Mesothelial cell of epicardium (in vitro differentiated cells): Measurements from ENCODE around the gene IDUA. TPM values are rescaled to one million over a fixed set of nuclear protein-coding genes. Genes with fewer than 3 reads are reported as not detected.
A peak's percentile ranks its signal among the peaks of the same experiment; 100 is the strongest.
"Not testable (repeated sequence)": the region's sequence is repeated elsewhere in the genome, so short reads cannot be mapped to it uniquely, and the experiment has no call there.

Source experiments
- DNase-seq, 2 experiments: peaks; one replicate each; pipeline ENCODE4 v3.0.0; 2021; ENCODE audit warnings: low spot score in 2 of 2; ENCODE audit not compliant: unreplicated experiment in 2 of 2
- H3K27ac Mint-ChIP-seq: 2 replicates; pipeline ENCODE4 v1.8.0; 2021; ENCODE audit warnings: mixed read lengths
- H3K27me3 Mint-ChIP-seq: 2 replicates; pipeline ENCODE4 v1.8.0; 2021; ENCODE audit warnings: low read depth, mixed read lengths
- H3K36me3 Mint-ChIP-seq: 2 replicates; pipeline ENCODE4 v1.8.0; 2021; ENCODE audit warnings: mixed read lengths
- H3K4me1 Mint-ChIP-seq: 2 replicates; pipeline ENCODE4 v1.8.0; 2021; ENCODE audit warnings: mixed read lengths
- H3K4me3 Mint-ChIP-seq: 2 replicates; pipeline ENCODE4 v1.8.0; 2021; ENCODE audit warnings: mild to moderate bottlenecking, moderate library complexity, mixed read lengths
- H3K9me3 Mint-ChIP-seq: 2 replicates; pipeline ENCODE4 v1.8.0; 2021; ENCODE audit warnings: mixed read lengths
- total RNA-seq: library from RNA; stranded (reverse); gene quantifications from 3 replicates; pipeline ENCODE4 v1.2.1, GENCODE V29; 2021
- TF ChIP-seq, protein P1 (sequence below): fragments of 200-600 bp; sonication (generic); IDR thresholded peaks from one replicate; pipeline ENCODE4 v1.5.0; 2021; ENCODE audit warnings: antibody characterized with exemption; ENCODE audit not compliant: unreplicated experiment

Gene IDUA
- total RNA-seq, 1 donor from 2014 or later, result 68.6 TPM

DNA sequence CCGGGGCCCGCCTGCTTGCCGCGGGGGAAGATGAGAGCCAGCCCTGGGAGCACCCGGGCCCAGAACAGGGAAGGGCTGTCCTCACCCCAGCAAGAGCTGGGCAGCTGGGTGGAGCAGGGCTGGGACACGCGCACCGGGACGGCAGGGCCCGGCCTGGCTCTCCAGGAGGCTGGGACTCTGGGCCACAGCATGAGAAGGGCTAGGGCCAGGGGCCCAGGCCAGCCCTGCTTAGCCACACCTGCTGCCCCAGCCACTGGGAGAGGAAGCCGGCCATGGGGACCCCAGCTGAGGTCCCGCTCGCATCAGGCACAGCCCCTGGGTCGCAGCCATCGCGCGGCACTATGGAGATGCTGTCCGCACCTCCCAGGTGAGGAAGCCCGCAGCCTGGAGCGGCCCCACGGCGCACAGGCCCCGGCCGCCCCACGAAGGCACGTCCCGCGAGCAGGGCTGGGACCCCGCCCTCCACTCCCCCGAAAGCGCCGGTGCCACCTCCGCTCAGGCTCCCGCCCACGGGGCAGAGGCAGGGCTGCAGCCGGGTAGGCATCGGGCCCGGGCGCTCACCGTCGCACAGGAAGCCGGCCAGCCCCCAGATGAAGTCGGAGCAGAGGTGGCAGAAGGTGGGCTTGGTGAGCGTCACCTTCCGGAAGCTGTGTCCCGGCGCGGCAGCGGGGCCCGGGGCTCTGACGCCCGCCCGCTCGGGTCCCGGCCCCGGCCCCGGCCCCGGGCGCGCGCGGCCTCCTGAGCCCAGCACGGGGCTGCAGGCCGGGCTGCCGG, 14.0 kb upstream of the IDUA start:
- Mint-ChIP-seq H3K4me1 (no peaks in the 10 kb centered on the region), H3K27me3 (peaks cover 21% of the 10 kb centered on the region), H3K9me3 (no peaks in the 10 kb centered on the region), H3K36me3 (no peaks in the 10 kb centered on the region), H3K4me3 (peak overlapping the region; percentile 52), H3K27ac (no peak overlapping the region)
- no peak for DNase-seq
- TF ChIP-seq, protein P1, sequence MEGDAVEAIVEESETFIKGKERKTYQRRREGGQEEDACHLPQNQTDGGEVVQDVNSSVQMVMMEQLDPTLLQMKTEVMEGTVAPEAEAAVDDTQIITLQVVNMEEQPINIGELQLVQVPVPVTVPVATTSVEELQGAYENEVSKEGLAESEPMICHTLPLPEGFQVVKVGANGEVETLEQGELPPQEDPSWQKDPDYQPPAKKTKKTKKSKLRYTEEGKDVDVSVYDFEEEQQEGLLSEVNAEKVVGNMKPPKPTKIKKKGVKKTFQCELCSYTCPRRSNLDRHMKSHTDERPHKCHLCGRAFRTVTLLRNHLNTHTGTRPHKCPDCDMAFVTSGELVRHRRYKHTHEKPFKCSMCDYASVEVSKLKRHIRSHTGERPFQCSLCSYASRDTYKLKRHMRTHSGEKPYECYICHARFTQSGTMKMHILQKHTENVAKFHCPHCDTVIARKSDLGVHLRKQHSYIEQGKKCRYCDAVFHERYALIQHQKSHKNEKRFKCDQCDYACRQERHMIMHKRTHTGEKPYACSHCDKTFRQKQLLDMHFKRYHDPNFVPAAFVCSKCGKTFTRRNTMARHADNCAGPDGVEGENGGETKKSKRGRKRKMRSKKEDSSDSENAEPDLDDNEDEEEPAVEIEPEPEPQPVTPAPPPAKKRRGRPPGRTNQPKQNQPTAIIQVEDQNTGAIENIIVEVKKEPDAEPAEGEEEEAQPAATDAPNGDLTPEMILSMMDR, result no peak

DNA sequence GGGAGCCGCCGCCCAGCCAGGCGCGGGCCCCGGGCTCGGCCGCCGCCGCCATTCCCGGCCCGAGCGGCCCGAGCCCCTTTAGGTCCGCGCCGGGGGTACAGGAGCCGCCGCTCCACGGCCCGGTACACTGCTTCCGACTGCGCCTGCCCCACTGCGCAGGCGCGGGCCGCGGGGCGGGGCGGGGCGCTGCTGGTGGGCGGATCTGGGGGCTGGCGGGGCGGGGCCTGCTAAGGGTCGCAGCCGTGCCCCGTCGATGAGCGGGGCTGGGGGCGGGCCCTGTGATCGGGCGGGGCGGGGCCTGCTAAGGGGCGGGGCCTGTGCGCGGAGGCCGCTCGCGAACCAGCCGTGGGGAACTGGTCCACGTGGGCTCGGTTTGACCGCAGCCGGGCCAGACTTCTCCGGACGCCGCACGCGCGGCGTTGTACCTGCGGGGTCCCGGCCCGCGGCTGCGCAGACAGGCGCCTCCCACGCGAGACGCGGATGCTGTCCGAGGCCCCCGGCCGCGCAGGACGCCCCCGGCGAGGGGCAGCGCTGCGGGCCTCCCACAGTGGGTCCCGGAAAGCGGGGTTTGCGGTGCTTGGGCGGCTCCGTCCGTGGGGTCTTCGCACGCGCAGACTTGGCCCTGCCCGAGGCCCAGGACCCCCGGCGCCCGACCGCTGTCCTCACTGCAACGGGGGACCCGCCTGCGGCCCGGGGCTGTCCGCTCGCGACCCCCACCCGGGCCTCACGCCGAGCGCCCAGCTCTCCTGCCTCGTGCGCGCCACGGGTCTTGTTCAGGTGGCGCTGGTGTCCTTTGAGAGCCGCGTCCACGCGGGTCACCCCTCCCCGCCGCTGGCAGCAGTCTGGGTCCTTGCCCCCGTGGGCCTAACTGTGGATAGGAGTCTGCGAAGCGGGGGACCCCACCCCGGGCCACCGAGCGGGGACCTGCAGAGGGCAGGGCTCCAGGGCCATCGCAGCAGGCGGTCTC, 13.1 kb upstream of the IDUA start, which contains the start of gene DGKQ:
Gene DGKQ, minus strand, starts transcription at position 139 of the 967 bp plus-strand sequence. Its CDS starts 87 bp downstream, at position 52.
- Mint-ChIP-seq H3K4me3 (peak within 1 kb of the TSS; percentile 52), H3K4me1 (no peaks in the 10 kb centered on the region), H3K27me3 (peaks cover 15% of the 10 kb centered on the region), H3K36me3 (no peaks in the 10 kb centered on the region), H3K9me3 (no peaks in the 10 kb centered on the region), H3K27ac (no peak within 1 kb of the TSS)
- TF ChIP-seq, protein P1, result no peak
- peak; percentile 73 to 83 for DNase-seq

DNA sequence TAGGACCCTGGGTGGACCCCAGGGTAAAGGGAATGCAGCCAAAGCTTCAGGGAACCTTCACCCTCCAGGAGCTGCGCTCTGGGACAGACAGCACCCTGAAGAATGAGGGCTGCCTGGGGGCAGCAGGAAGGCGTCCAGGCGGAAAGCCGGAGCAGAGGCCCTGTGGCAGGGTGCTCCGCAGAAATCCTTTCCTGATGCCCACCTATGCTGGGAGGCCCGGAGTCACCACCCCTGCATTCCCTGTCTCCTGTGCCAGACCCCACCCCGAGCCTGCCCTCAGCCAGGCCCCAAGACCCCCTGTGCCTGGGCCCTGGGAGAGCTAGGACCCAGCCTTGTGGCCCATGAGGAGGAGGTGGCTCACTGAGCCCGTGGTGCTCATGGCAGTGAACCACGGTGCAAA, 12.2 kb upstream of the IDUA start:
- Mint-ChIP-seq H3K4me1 (peaks cover 2% of the 10 kb centered on the region), H3K4me3 (no peak overlapping the region), H3K27ac (no peak overlapping the region), H3K36me3 (no peaks in the 10 kb centered on the region), H3K9me3 (no peaks in the 10 kb centered on the region), H3K27me3 (peaks cover 9% of the 10 kb centered on the region)
- no peak for DNase-seq
- TF ChIP-seq, protein P1, result no peak

DNA sequence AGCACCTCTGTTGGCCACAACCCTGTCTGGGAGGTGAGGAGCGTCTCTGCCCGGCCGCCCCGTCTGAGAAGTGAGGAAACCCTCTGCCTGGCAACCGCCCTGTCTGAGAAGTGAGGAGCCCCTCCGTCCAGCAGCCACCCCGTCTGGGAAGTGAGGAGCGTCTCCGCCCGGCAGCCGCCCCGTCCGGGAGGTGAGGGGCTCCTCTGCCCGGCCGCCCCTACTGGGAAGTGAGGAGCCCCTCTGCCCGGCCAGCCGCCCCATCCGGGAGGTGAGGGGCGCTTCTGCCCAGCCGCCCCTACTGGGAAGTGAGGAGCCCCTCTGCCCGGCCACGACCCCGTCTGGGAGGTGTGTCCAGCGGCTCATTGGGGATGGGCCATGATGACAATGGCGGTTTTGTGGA, 10.8 kb upstream of the IDUA start:
- H3K27ac Mint-ChIP-seq, DNase-seq, H3K4me3 Mint-ChIP-seq, H3K27me3 Mint-ChIP-seq, H3K9me3 Mint-ChIP-seq, H3K36me3 Mint-ChIP-seq, H3K4me1 Mint-ChIP-seq: not testable (repeated sequence)

DNA sequence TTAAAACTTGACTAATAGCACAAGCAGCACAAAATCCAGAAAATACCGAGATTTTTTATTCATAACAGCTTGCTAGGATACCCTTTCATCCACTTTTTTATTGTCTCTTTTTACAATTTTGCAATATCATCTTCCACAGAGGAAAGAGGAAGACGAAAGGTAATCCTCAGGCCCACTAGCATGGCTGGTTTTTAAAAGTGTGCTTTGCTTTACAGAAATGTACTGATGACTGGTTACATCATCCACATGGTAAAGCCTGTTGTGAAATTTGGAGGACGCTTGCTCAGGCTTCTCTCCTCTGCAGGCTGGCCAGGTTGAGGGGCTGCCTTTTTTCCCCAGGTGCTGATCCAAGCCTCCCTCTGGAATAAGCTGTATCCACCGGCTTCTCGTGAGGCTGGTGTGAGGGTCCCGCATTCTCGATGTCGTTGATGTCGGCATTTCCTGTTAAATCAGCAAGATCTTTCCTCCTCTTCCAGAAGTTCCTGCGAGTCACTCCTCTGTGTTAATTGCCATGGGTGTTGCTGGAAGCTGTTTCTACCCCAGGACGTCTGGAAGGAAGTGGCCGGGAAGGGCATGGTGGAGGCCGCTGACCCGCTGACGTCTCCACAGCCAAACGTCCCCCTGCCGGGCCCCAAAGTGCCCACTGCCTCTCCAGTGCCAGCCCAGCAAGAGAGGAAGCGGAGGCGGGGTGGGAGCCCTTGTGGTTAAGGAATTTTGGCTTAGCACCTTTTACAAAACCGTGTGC, 7.7 kb upstream of the IDUA start:
- TF ChIP-seq, protein P1, result no peak
- Mint-ChIP-seq H3K4me3 (no peak overlapping the region), H3K36me3 (no peaks in the 10 kb centered on the region), H3K9me3 (no peaks in the 10 kb centered on the region), H3K27ac (no peak overlapping the region), H3K4me1 (peaks cover 2% of the 10 kb centered on the region), H3K27me3 (no peaks in the 10 kb centered on the region)
- no peak for DNase-seq
